IPS-20b (cell line): ENCODE results near the gene ZIC5.
A peak's percentile ranks its signal among the peaks of the same experiment; 100 is the strongest.

Experiments used
- H3K27ac ChIP-seq: one replicate; pipeline ENCODE4 v1.5.1; 2013; ENCODE audit warnings: low read length
- H3K27me3 ChIP-seq: 2 replicates; pipeline ENCODE4 v1.6.1; 2013; ENCODE audit warnings: mild to moderate bottlenecking, low read length, inconsistent platforms; ENCODE audit not compliant: insufficient read depth
- H3K36me3 ChIP-seq: 2 replicates; pipeline ENCODE4 v1.6.1; 2013; ENCODE audit warnings: low read depth, mild to moderate bottlenecking, inconsistent platforms, low read length, moderate library complexity; ENCODE audit not compliant: insufficient read depth
- H3K4me1 ChIP-seq: 2 replicates; pipeline ENCODE4 v1.6.1; 2013; ENCODE audit warnings: mild to moderate bottlenecking, control low read depth, inconsistent platforms, low read length, moderate library complexity; ENCODE audit not compliant: insufficient read depth
- H3K4me3 ChIP-seq: 2 replicates; pipeline ENCODE4 v1.5.1; 2013; ENCODE audit warnings: mild to moderate bottlenecking, low read length, inconsistent platforms
- H3K9ac ChIP-seq: 2 replicates; pipeline ENCODE4 v1.6.1; 2013; ENCODE audit warnings: low read depth, mild to moderate bottlenecking, inconsistent platforms, low read length, moderate library complexity
- H3K9me3 ChIP-seq: 2 replicates; pipeline ENCODE4 v1.6.1; 2013; ENCODE audit warnings: mild to moderate bottlenecking, low read depth, low read length, inconsistent platforms; ENCODE audit not compliant: insufficient read depth

Gene ZIC5

GRCh38 chr13:99963816-99964339 lies 7.7 kb downstream of the ZIC5 start:
- Histone ChIP-seq H3K27me3 (peaks cover 47% of the 10 kb centered on the region), H3K4me1 (peaks cover 25% of the 10 kb centered on the region), H3K9me3 (no peaks in the 10 kb centered on the region), H3K27ac (no peak overlapping the region), H3K9ac (no peak overlapping the region), H3K4me3 (no peak overlapping the region), H3K36me3 (peaks cover 54% of the 10 kb centered on the region)

- Histone ChIP-seq H3K27me3 (peaks cover 56% of the 10 kb centered on the region), H3K9ac (no peak overlapping the region)
Measured at GRCh38 chr13:99962242-99962641, 9.3 kb downstream of the ZIC5 start.

GRCh38 chr13:99961636-99962035 lies 9.9 kb downstream of the ZIC5 start:
- Histone ChIP-seq H3K9me3 (no peaks in the 10 kb centered on the region), H3K27ac (no peak overlapping the region), H3K9ac (no peak overlapping the region), H3K4me3 (no peak overlapping the region), H3K4me1 (peaks cover 28% of the 10 kb centered on the region), H3K36me3 (peaks cover 32% of the 10 kb centered on the region), H3K27me3 (peaks cover 59% of the 10 kb centered on the region)

More at GRCh38 chr13:99962242-99962641, 9.3 kb downstream of the ZIC5 start:
- no peak overlapping the region for H3K27ac ChIP-seq
- H3K4me1 ChIP-seq = peaks cover 29% of the 10 kb centered on the region
- H3K4me3 ChIP-seq = no peak overlapping the region; the same call in 1 of the 2 replicates
- H3K9me3 ChIP-seq = no peaks in the 10 kb centered on the region
- H3K36me3 ChIP-seq = peaks cover 38% of the 10 kb centered on the region

GRCh38 chr13:99960663-99961311 lies 10.8 kb downstream of the ZIC5 start:
- Histone ChIP-seq H3K4me3 (peak overlapping the region; percentile 24; the same call in 1 of the 2 replicates), H3K27me3 (peaks cover 67% of the 10 kb centered on the region), H3K36me3 (peaks cover 24% of the 10 kb centered on the region), H3K9ac (no peak overlapping the region), H3K27ac (no peak overlapping the region), H3K4me1 (peaks cover 24% of the 10 kb centered on the region), H3K9me3 (no peaks in the 10 kb centered on the region)

- Histone ChIP-seq H3K4me1 (peaks cover 29% of the 10 kb centered on the region), H3K27ac (no peak overlapping the region), H3K36me3 (peaks cover 13% of the 10 kb centered on the region), H3K27me3 (peaks cover 78% of the 10 kb centered on the region), H3K9me3 (no peaks in the 10 kb centered on the region), H3K9ac (peak overlapping the region; percentile 56; the same call in 1 of the 2 replicates), H3K4me3 (peak overlapping the region; percentile 63)
Measured at GRCh38 chr13:99959540-99960230, 11.9 kb downstream of the ZIC5 start.

GRCh38 chr13:99959127-99959539 lies 12.4 kb downstream of the ZIC5 start:
- H3K4me3 ChIP-seq = peak overlapping the region; percentile 63
- no peaks in the 10 kb centered on the region for H3K9me3 ChIP-seq
- H3K27ac ChIP-seq = no peak overlapping the region
- H3K4me1 ChIP-seq = peaks cover 29% of the 10 kb centered on the region
- H3K9ac ChIP-seq = peak overlapping the region; percentile 56; the same call in 1 of the 2 replicates
- peaks cover 8% of the 10 kb centered on the region for H3K36me3 ChIP-seq
- peaks cover 84% of the 10 kb centered on the region for H3K27me3 ChIP-seq

GRCh38 chr13:99958406-99959126 lies 13.0 kb downstream of the ZIC5 start:
- Histone ChIP-seq H3K9ac (peak overlapping the region; percentile 56; the same call in 1 of the 2 replicates), H3K4me3 (peak overlapping the region; percentile 63), H3K27me3 (peaks cover 89% of the 10 kb centered on the region), H3K36me3 (peaks cover 2% of the 10 kb centered on the region; the same call in 1 of the 2 replicates), H3K9me3 (no peaks in the 10 kb centered on the region), H3K4me1 (peaks cover 29% of the 10 kb centered on the region), H3K27ac (no peak overlapping the region)

GRCh38 chr13:99956473-99957349 lies 14.9 kb downstream of the ZIC5 start:
- no peaks in the 10 kb centered on the region for H3K36me3 ChIP-seq
- peaks cover 20% of the 10 kb centered on the region; the same call in 1 of the 2 replicates for H3K4me1 ChIP-seq
- no peak overlapping the region for H3K27ac ChIP-seq
- H3K27me3 ChIP-seq = peaks cover 90% of the 10 kb centered on the region
- H3K9me3 ChIP-seq = no peaks in the 10 kb centered on the region
- peak overlapping the region; percentile 70; the same call in 1 of the 2 replicates for H3K9ac ChIP-seq
- H3K4me3 ChIP-seq = peak overlapping the region; percentile 63

- no peaks in the 10 kb centered on the region for H3K36me3 ChIP-seq
- peaks cover 82% of the 10 kb centered on the region for H3K27me3 ChIP-seq
- H3K27ac ChIP-seq = no peak overlapping the region
- H3K4me3 ChIP-seq = peak overlapping the region; percentile 63
- peaks cover 16% of the 10 kb centered on the region; the same call in 1 of the 2 replicates for H3K4me1 ChIP-seq
- H3K9ac ChIP-seq = peak overlapping the region; percentile 70; the same call in 1 of the 2 replicates
- H3K9me3 ChIP-seq = no peaks in the 10 kb centered on the region
Measured at GRCh38 chr13:99955747-99956472, 15.7 kb downstream of the ZIC5 start.

- peaks cover 75% of the 10 kb centered on the region for H3K27me3 ChIP-seq
- no peaks in the 10 kb centered on the region for H3K36me3 ChIP-seq
- peaks cover 15% of the 10 kb centered on the region; the same call in 1 of the 2 replicates for H3K4me1 ChIP-seq
- peak overlapping the region; percentile 70; the same call in 1 of the 2 replicates for H3K9ac ChIP-seq
- H3K9me3 ChIP-seq = no peaks in the 10 kb centered on the region
- no peak overlapping the region for H3K27ac ChIP-seq
- H3K4me3 ChIP-seq = peak overlapping the region; percentile 63; the same call in 1 of the 2 replicates
Measured at GRCh38 chr13:99955107-99955746, 16.3 kb downstream of the ZIC5 start.
